Small intestine (tissue), 7 donors: ENCODE data around the gene HAPLN3. TPM values are rescaled to one million over a fixed set of nuclear protein-coding genes. Genes with fewer than 3 reads are reported as not detected.

ENCODE experiments used
- DNase-seq, 2 donors: peaks; one replicate each; pipeline versions ENCODE4 v3.0.0 to v3.0.0-alpha.2; 2013
- FAIRE-seq: peaks from 2 replicates; lab custom pipeline; 2012; peaks lifted over from hg19 to GRCh38; lab: Jason Lieb, UNC
- H3K27ac ChIP-seq, 3 donors: one replicate each; pipeline ENCODE4 v1.5.1; 2013; ENCODE audit warnings: low read length in 2 of 3, mild to moderate bottlenecking in 2 of 3, control low read depth in 1 of 3, inconsistent platforms in 1 of 3, low read depth in 1 of 3, moderate library complexity in 1 of 3
- H3K27me3 ChIP-seq, 3 donors: one replicate each; pipeline ENCODE4 v1.6.1; 2013; ENCODE audit warnings: low read length in 3 of 3, inconsistent platforms in 1 of 3; ENCODE audit not compliant: control insufficient read depth in 3 of 3, insufficient read depth in 3 of 3
- H3K36me3 ChIP-seq, 3 donors: one replicate each; pipeline ENCODE4 v1.6.1; 2013; ENCODE audit warnings: low read length in 3 of 3, inconsistent platforms in 1 of 3, low read depth in 1 of 3, mild to moderate bottlenecking in 1 of 3, moderate library complexity in 1 of 3; ENCODE audit not compliant: control insufficient read depth in 3 of 3, insufficient read depth in 2 of 3
- H3K4me1 ChIP-seq, 3 donors: one replicate each; pipeline ENCODE4 v1.6.1; 2013; ENCODE audit warnings: low read length in 2 of 3, inconsistent platforms in 1 of 3, low read depth in 1 of 3, mild to moderate bottlenecking in 1 of 3, moderate library complexity in 1 of 3; ENCODE audit not compliant: control insufficient read depth in 3 of 3, insufficient read depth in 2 of 3
- H3K4me3 ChIP-seq, 3 donors: one replicate each; pipeline ENCODE4 v1.5.1; 2013; ENCODE audit warnings: low read length in 3 of 3, control low read depth in 1 of 3, inconsistent platforms in 1 of 3, low read depth in 1 of 3, mild to moderate bottlenecking in 1 of 3, moderate library complexity in 1 of 3
- H3K9me3 ChIP-seq, 2 donors: one replicate each; pipeline ENCODE4 v1.6.1; 2013; ENCODE audit warnings: low read depth in 1 of 2, low read length in 1 of 2; ENCODE audit not compliant: control insufficient read depth in 2 of 2, insufficient read depth in 1 of 2
- WGBS, 3 donors: extraction: QIAGEN DNeasy Blood & Tissue Kit; methylation state at CpG; one replicate each; pipeline ENCODE4 v1.1.7; 2013; 5-methylcytosine and 5-hydroxymethylcytosine counted together
- polyA plus RNA-seq, 4 donors: library from polyadenylated mRNA; stranded (reverse) in 3 of 4; unstranded in 1 of 4; fragments of 200-250 nt in 3 of 4; fragments of 120-200 nt in 1 of 4; gene quantifications; one replicate each; pipeline versions ENCODE4 v1.2.1 to v1.2.3, GENCODE V29; 2013
- donor health status: healthy with polysubstance abuse.
- donor health status: control.
- donor health status: control.
- donor health status: Bipolar disorder and iron deficiency.
- donor health status: healthy.

The HAPLN3 gene
- polyA plus RNA-seq, 4 donors = 0.27 to 7.6 (median 1.5) TPM; not detected in 1

DNA sequence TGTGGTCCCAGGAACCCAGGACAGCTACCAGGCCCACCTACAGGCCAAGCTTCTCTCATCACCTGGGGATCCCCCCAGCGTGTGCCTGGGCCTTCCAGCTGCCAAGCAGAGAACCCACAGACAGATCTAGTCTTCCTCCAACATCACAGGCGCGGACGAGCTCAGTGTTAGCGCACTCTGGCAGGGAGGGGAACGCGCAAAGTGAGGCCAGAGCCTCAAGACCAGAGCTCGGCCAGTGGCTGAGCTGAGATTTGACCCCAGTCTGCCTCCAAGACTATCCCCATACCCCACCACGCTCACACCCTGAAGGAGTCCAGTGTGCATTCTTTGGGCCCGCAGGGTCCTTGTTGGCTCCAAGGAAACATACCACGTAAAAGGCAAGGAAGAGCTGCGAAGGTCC, 12.8 kb upstream of the HAPLN3 start:
- no peaks in the 10 kb centered on the region for H3K9me3 ChIP-seq
- FAIRE-seq (no peak), DNase-seq (no peak)
- 89 to 92% (median 91%) methylated on average over 12 of the region's 12 CpGs for whole genome bisulfite sequencing, 3 donors
- no peak overlapping the region for H3K27ac ChIP-seq
- H3K4me3 ChIP-seq = no peak overlapping the region
- no peaks in the 10 kb centered on the region for H3K27me3 ChIP-seq
- H3K4me1 ChIP-seq = peaks cover 0 to 10% (median 4%) of the 10 kb centered on the region in 3 donors
- peaks cover 0 to 37% (median 0%) of the 10 kb centered on the region in 3 donors for H3K36me3 ChIP-seq

DNA sequence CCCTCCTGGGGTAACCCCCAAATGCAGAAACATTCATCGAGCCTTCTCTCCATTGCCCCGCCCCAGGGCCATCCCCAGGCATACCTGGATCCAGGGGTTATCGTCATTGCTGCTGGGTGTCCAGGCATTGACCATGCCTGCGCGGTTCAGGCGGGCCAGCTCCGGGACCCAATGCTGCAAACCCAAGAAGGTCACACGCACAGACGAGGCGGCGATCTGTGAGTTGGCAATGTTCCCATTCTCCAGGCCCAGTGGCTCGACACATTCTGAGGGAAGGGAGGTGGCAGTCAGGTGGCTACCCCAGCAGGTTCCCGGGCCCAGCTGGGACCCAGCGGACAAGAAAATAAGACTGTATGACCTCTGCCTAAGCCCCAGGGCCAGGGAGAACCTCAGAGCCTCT, 11.8 kb upstream of the HAPLN3 start:
- Histone ChIP-seq H3K9me3 (no peaks in the 10 kb centered on the region), H3K27ac (no peak overlapping the region), H3K4me3 (no peak overlapping the region), H3K36me3 (peaks cover 0 to 44% (median 0%) of the 10 kb centered on the region in 3 donors), H3K4me1 (peaks cover 0 to 6% (median 4%) of the 10 kb centered on the region in 3 donors), H3K27me3 (no peaks in the 10 kb centered on the region)
- 84 to 86% (median 85%) methylated on average over 14 of the region's 14 CpGs for WGBS, 3 donors
- FAIRE-seq (no peak), DNase-seq (no peak)

DNA sequence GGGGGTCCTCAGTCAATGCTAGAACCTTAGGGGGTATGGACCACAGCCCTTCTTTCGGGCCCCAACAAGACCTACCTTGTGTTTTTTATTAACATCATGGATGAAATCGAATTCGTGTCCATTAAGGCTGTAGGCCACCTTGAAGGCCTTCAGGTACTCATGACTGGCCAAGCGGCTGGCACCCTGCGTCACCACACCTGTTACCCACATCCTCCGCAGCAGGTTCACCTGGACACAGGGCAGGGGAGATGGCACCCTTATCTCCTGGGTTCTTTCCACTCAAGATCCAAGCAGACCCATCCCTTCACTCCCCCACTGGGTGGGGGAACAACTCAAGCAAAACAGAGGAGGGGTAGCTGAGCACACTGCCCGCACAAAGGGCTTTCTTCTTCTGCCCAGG, 11.2 kb upstream of the HAPLN3 start:
- Histone ChIP-seq H3K27ac (no peak overlapping the region), H3K9me3 (no peaks in the 10 kb centered on the region), H3K27me3 (no peaks in the 10 kb centered on the region), H3K4me3 (no peak overlapping the region), H3K4me1 (peaks cover 0 to 6% (median under 1%) of the 10 kb centered on the region in 3 donors), H3K36me3 (peaks cover 0 to 46% (median 0%) of the 10 kb centered on the region in 3 donors)
- WGBS, 3 donors = 89 to 97% (median 91%) methylated on average over 7 of the region's 7 CpGs
- no peak for FAIRE-seq
- no peak for DNase-seq

DNA sequence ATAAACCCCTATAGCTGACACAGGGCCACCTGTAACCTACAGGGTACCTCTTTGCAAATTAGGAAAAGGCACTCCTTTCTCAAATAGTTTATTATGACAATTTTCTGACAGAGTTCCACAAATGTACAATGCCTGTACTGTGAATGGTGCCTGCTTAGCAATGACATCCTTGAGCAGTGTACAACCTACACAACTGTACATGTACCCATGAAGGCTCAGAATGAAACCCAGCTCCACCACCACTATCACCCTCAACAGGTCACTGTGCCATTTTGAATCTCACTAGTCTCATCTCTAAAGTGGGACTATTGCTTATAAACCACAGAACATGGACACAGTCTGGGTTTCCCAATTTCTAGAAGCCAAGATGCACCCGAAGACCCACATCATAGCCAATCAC, 10.8 kb upstream of the HAPLN3 start:
- 87 to 93% (median 88%) methylated on average over 1 of the region's 1 CpG for WGBS, 3 donors
- FAIRE-seq (no peak), DNase-seq (no peak)
- H3K4me1 ChIP-seq = peaks cover 0 to 6% (median 0%) of the 10 kb centered on the region in 3 donors
- H3K27ac ChIP-seq = no peak overlapping the region
- H3K27me3 ChIP-seq = no peaks in the 10 kb centered on the region
- no peaks in the 10 kb centered on the region for H3K9me3 ChIP-seq
- H3K36me3 ChIP-seq = peaks cover 0 to 49% (median 0%) of the 10 kb centered on the region in 3 donors
- no peak overlapping the region for H3K4me3 ChIP-seq

DNA sequence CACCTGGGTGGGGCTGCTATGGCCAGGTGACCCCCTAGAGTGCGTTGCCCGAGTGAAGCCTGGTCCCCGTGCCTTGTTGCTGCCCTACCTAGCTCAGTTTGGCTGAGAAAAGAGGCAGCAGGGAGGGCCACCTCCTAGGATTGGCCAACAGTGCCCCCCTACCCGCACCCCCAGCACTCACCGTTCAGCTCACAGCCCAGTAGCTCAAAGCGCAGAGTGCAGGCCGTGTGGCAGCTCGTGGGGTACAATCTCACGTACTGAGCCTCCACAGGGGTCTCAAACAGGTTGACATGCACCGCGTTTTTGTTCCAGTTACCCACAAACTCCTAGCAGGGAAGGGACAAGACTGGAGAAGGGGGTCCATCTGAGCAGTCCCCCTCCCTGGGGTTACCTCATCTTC, 10.2 kb upstream of the HAPLN3 start:
- Histone ChIP-seq H3K27me3 (no peaks in the 10 kb centered on the region), H3K36me3 (peaks cover 0 to 51% (median 0%) of the 10 kb centered on the region in 3 donors), H3K4me1 (peaks cover 0 to 6% (median 0%) of the 10 kb centered on the region in 3 donors), H3K4me3 (no peak overlapping the region), H3K9me3 (no peaks in the 10 kb centered on the region), H3K27ac (no peak overlapping the region)
- FAIRE-seq (no peak), DNase-seq (no peak)
- WGBS, 3 donors = 76 to 92% (median 80%) methylated on average over 11 of the region's 11 CpGs

DNA sequence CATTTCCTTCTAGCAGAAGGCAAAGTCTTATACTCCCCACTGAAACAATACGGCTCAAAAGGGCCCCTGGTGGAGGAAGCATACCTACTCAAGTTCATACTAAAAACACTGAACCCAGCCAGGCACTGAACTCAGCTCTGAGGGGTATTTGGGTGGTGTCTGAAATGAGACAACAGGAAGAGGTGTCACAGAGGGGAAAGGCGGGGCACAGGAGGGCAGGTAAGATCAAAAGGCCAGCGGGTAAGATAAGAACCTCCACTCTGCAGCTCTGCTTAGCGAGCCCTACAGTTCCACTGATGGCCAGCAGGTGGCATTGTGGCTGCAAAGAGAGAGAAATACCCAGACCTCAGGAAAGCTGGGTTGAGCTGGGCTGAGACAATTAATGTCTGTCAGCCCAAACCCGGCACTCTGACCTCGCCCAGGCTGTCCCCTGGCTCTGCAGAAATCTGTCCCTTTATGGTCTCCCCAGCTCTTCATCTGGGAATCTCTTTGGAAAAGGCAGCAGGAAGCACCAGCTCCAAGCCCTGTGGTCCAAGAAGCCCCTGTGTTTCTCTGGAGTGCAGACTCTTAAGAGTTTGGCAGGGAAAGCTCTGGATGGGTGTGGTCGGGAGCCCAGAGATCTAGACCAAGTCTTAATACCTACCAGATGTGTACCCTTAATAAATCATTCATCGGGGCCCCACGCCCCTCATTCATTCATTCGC, 9.4 kb upstream of the HAPLN3 start:
- no peak overlapping the region for H3K27ac ChIP-seq
- peaks cover 0 to 53% (median 0%) of the 10 kb centered on the region in 3 donors for H3K36me3 ChIP-seq
- DNase-seq (peak; percentile 84 to 92), FAIRE-seq (no peak)
- H3K27me3 ChIP-seq = no peaks in the 10 kb centered on the region
- 12 to 20% (median 15%) methylated on average over 10 of the region's 10 CpGs for WGBS, 3 donors
- H3K4me1 ChIP-seq = peaks cover 0 to 6% (median 0%) of the 10 kb centered on the region in 3 donors
- H3K4me3 ChIP-seq = no peak overlapping the region
- H3K9me3 ChIP-seq = no peaks in the 10 kb centered on the region

- no peaks in the 10 kb centered on the region for H3K9me3 ChIP-seq
- H3K27me3 ChIP-seq = no peaks in the 10 kb centered on the region
- H3K4me3 ChIP-seq = no peak overlapping the region
- DNase-seq (no peak), FAIRE-seq (no peak)
- peaks cover 0 to 6% (median 0%) of the 10 kb centered on the region in 3 donors for H3K4me1 ChIP-seq
- 20 to 61% (median 57%) methylated on average over 2 of the region's 2 CpGs for WGBS, 3 donors
- H3K27ac ChIP-seq = no peak overlapping the region
- peaks cover 0 to 47% (median 0%) of the 10 kb centered on the region in 3 donors for H3K36me3 ChIP-seq
These were observed 8.9 kb upstream of the HAPLN3 start for GRCh38 chr15:88904257-88904623.

DNA sequence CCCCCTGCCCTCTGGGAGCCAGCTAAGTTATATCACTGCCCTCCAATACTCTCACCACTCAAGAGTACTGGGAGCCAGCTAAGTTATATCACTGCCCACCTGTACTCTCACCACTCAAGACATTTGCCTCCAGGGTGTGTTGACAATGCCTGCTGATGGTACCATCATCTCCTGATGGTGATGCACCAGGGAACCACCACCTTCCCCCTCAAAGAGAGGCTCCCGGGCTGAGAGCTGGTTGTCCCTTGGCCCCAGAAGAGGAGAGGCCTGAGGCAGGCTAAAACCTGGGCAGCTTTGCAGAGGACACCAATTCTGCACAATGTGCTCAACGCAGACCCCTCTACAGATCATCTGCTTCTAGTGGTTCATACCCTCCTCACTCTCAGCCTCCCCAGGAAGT, 7.5 kb upstream of the HAPLN3 start:
- H3K4me3 ChIP-seq = no peak overlapping the region

More for the DNA sequence above, 7.5 kb upstream of the HAPLN3 start:
- no peak for DNase-seq
- H3K27ac ChIP-seq = no peak overlapping the region
- no peak for FAIRE-seq
- no peaks in the 10 kb centered on the region for H3K27me3 ChIP-seq
- H3K9me3 ChIP-seq = no peaks in the 10 kb centered on the region
- WGBS, 3 donors = 72 to 89% (median 80%) methylated on average over 2 of the region's 2 CpGs
- H3K4me1 ChIP-seq = peaks cover 0 to 6% (median 0%) of the 10 kb centered on the region in 3 donors
- peaks cover 0 to 39% (median 0%) of the 10 kb centered on the region in 3 donors for H3K36me3 ChIP-seq
